ENCODE data around the gene VPS18.

VPS18 gene

DNA sequence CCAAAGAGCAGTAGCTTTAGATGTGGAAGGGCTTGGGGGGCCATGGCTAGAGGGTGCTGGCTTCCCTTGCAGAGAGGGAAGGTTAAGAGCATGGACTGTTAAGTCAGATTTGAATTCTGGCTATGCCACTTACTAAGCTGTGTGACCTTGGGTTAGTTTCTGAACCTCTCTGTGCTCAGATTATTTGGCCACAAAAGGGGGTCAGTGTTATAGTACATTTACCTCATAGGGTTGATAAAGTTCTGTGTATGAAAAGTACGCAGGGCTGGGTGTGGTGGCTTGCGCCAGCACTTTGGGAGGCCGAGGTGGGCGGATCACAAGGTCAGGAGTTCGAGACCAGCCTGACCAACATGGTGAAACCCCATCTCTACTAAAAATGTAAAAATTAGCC lies 6.8 kb downstream of the VPS18 start:
- peaks cover 22% of the 10 kb centered on the region for H3K79me1 ChIP-seq (ENCODE audit: low read depth, low read length)
- peak overlapping the region in 1 of 2 donors; percentile 26 for H3K4me3 ChIP-seq (ENCODE audit: low read length in 2 of 2)
- WGBS, 2 donors (ENCODE audit: extremely low coverage in 2 of 2, insufficient read length in 2 of 2, insufficient replicate concordance in 1 of 2): no CpG with 5 or more reads among the region's 5 CpGs

DNA sequence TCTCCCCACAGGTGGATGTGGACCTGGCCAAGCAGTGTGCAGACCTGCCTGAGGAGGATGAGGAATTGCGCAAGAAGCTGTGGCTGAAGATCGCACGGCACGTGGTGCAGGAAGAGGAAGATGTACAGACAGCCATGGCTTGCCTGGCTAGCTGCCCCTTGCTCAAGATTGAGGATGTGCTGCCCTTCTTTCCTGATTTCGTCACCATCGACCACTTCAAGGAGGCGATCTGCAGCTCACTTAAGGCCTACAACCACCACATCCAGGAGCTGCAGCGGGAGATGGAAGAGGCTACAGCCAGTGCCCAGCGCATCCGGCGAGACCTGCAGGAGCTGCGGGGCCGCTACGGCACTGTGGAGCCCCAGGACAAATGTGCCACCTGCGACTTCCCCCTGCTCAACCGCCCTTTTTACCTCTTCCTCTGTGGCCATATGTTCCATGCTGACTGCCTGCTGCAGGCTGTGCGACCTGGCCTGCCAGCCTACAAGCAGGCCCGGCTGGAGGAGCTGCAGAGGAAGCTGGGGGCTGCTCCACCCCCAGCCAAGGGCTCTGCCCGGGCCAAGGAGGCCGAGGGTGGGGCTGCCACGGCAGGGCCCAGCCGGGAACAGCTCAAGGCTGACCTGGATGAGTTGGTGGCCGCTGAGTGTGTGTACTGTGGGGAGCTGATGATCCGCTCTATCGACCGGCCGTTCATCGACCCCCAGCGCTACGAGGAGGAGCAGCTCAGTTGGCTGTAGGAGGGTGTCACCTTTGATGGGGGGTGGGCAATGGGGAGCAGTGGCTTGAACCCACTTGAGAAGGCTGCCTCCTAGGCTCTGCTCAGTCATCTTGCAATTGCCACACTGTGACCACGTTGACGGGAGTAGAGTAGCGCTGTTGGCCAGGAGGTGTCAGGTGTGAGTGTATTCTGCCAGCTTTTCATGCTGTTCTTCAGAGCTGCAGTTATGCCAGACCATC lies 8.6 kb downstream of the VPS18 start:
- H3K9ac ChIP-seq (ENCODE audit: low read depth, low read length, poor library complexity): peak overlapping the region; percentile 70
- H2AK5ac ChIP-seq (ENCODE audit: low read depth, low read length): no peak overlapping the region
- H3K79me1 ChIP-seq (ENCODE audit: low read depth, low read length): peaks cover 24% of the 10 kb centered on the region
- H3K4me1 ChIP-seq (ENCODE audit: control insufficient read depth in 2 of 2, insufficient read depth in 1 of 2, low read depth in 1 of 2, low read length in 2 of 2): peaks cover 2 to 7% of the 10 kb centered on the region in 2 donors
- no CpG with 5 or more reads among the region's 33 CpGs for WGBS, 2 donors (ENCODE audit: extremely low coverage in 2 of 2, insufficient read length in 2 of 2, insufficient replicate concordance in 1 of 2)
- no peak overlapping the region for H4K91ac ChIP-seq (ENCODE audit: low read depth, low read length, poor library complexity)
- H2BK15ac ChIP-seq (ENCODE audit: low read length): no peak overlapping the region
- H3K9me3 ChIP-seq (replicated peaks in 1 of 2; ENCODE audit: control insufficient read depth in 2 of 2, insufficient read depth in 1 of 2, low read depth in 1 of 2, low read length in 2 of 2): no peaks in the 10 kb centered on the region
- no peak overlapping the region for H3K14ac ChIP-seq (ENCODE audit: low read length)
- no peak overlapping the region for H2BK12ac ChIP-seq (ENCODE audit: low read length)
- H2AFZ ChIP-seq (ENCODE audit: low read length): no peak overlapping the region
- H3K27me3 ChIP-seq (ENCODE audit: control insufficient read depth in 3 of 3, insufficient read depth in 3 of 3, low read depth in 1 of 3, low read length in 3 of 3): no peaks in the 10 kb centered on the region
- no peak overlapping the region for H4K8ac ChIP-seq (ENCODE audit: low read depth, low read length)
- H3K4me3 ChIP-seq (ENCODE audit: low read length in 2 of 2): no peak overlapping the region
- no peak overlapping the region for H3K27ac ChIP-seq (replicated peaks; ENCODE audit: low read length)
- peaks cover 46 to 60% of the 10 kb centered on the region in 2 donors for H3K36me3 ChIP-seq (replicated peaks in 1 of 2; ENCODE audit: control insufficient read depth in 2 of 2, insufficient read depth in 2 of 2, low read length in 2 of 2)
- no peak overlapping the region for H3K18ac ChIP-seq (ENCODE audit: low read length)
- no peak overlapping the region for H3K4me2 ChIP-seq (ENCODE audit: insufficient read depth, low read length, poor library complexity, severe bottlenecking)
- peak overlapping the region; percentile 73 for H3K23ac ChIP-seq (ENCODE audit: low read depth, low read length, poor library complexity)
- DNase-seq (ENCODE audit: low spot score): no peak
- H3K4ac ChIP-seq (ENCODE audit: low read length): no peak overlapping the region
- H2BK5ac ChIP-seq (ENCODE audit: low read length): no peak overlapping the region
- H2BK120ac ChIP-seq (ENCODE audit: low read depth, low read length): peak overlapping the region; percentile 31

More for the DNA sequence above, 6.8 kb downstream of the VPS18 start:
- Histone ChIP-seq H3K27ac (replicated peaks; ENCODE audit: low read length) (no peak overlapping the region), H3K9ac (ENCODE audit: low read depth, low read length, poor library complexity) (no peak overlapping the region), H3K14ac (ENCODE audit: low read length) (no peak overlapping the region), H2BK120ac (ENCODE audit: low read depth, low read length) (no peak overlapping the region), H3K9me3 (replicated peaks in 1 of 2; ENCODE audit: control insufficient read depth in 2 of 2, insufficient read depth in 1 of 2, low read depth in 1 of 2, low read length in 2 of 2) (no peaks in the 10 kb centered on the region), H2BK12ac (ENCODE audit: low read length) (no peak overlapping the region), H3K4me2 (ENCODE audit: insufficient read depth, low read length, poor library complexity, severe bottlenecking) (no peak overlapping the region), H3K4me1 (ENCODE audit: control insufficient read depth in 2 of 2, insufficient read depth in 1 of 2, low read depth in 1 of 2, low read length in 2 of 2) (no peaks in the 10 kb centered on the region), H3K4ac (ENCODE audit: low read length) (no peak overlapping the region), H4K91ac (ENCODE audit: low read depth, low read length, poor library complexity) (no peak overlapping the region), H2AFZ (ENCODE audit: low read length) (no peak overlapping the region), H2BK5ac (ENCODE audit: low read length) (no peak overlapping the region), H3K23ac (ENCODE audit: low read depth, low read length, poor library complexity) (peak overlapping the region; percentile 37), H4K8ac (ENCODE audit: low read depth, low read length) (no peak overlapping the region), H2BK15ac (ENCODE audit: low read length) (no peak overlapping the region), H3K18ac (ENCODE audit: low read length) (no peak overlapping the region), H2AK5ac (ENCODE audit: low read depth, low read length) (no peak overlapping the region), H3K36me3 (replicated peaks in 1 of 2; ENCODE audit: control insufficient read depth in 2 of 2, insufficient read depth in 2 of 2, low read length in 2 of 2) (peaks cover 47 to 76% of the 10 kb centered on the region in 2 donors), H3K27me3 (ENCODE audit: control insufficient read depth in 3 of 3, insufficient read depth in 3 of 3, low read depth in 1 of 3, low read length in 3 of 3) (no peaks in the 10 kb centered on the region)
- DNase-seq (ENCODE audit: low spot score): no peak

DNA sequence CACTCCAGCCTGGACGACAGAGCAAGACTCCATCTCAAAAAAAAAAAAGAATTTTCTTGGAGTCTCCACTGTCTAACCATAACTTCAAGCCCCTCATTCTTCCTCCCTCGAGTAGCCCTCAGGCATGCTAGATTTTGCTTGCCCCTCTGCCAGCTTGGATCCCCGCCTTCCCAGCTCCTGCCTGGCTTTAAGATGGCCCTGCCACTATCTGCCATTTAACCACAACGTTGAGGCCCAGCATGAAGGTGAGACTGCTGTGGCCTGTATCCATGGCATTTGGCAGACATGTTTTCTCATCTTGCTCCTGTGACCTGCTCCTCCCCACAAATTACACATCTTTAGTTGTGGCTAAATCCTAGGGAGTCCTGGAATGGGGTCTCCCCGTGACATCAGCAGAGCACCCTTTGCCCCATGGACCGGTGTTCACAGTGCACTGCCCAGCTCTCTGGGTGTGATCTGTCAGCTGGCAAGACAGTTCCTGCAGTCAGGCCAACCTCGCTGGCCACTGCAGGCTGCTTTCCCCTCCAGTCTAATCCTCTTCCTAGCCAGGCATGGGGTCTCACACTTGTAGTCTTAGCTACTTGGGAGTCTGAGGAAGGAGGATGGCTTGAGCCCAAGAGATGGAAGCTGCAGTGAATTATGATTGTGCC lies 10.4 kb downstream of the VPS18 start:
- Histone ChIP-seq H3K4me1 (ENCODE audit: control insufficient read depth in 2 of 2, insufficient read depth in 1 of 2, low read depth in 1 of 2, low read length in 2 of 2) (peaks cover 5 to 7% of the 10 kb centered on the region in 2 donors), H2BK15ac (ENCODE audit: low read length) (no peak overlapping the region), H3K9me3 (replicated peaks in 1 of 2; ENCODE audit: control insufficient read depth in 2 of 2, insufficient read depth in 1 of 2, low read depth in 1 of 2, low read length in 2 of 2) (no peaks in the 10 kb centered on the region), H2BK120ac (ENCODE audit: low read depth, low read length) (no peak overlapping the region), H3K9ac (ENCODE audit: low read depth, low read length, poor library complexity) (no peak overlapping the region), H3K18ac (ENCODE audit: low read length) (no peak overlapping the region), H3K4me3 (ENCODE audit: low read length in 2 of 2) (no peak overlapping the region), H2AK5ac (ENCODE audit: low read depth, low read length) (no peak overlapping the region), H3K14ac (ENCODE audit: low read length) (no peak overlapping the region), H2AFZ (ENCODE audit: low read length) (no peak overlapping the region), H3K23ac (ENCODE audit: low read depth, low read length, poor library complexity) (no peak overlapping the region), H3K27me3 (ENCODE audit: control insufficient read depth in 3 of 3, insufficient read depth in 3 of 3, low read depth in 1 of 3, low read length in 3 of 3) (no peaks in the 10 kb centered on the region), H2BK5ac (ENCODE audit: low read length) (no peak overlapping the region), H3K36me3 (replicated peaks in 1 of 2; ENCODE audit: control insufficient read depth in 2 of 2, insufficient read depth in 2 of 2, low read length in 2 of 2) (peaks cover 37 to 45% of the 10 kb centered on the region in 2 donors), H3K4me2 (ENCODE audit: insufficient read depth, low read length, poor library complexity, severe bottlenecking) (no peak overlapping the region), H3K4ac (ENCODE audit: low read length) (no peak overlapping the region), H3K27ac (replicated peaks; ENCODE audit: low read length) (no peak overlapping the region), H2BK12ac (ENCODE audit: low read length) (no peak overlapping the region), H3K79me1 (ENCODE audit: low read depth, low read length) (peaks cover 19% of the 10 kb centered on the region), H4K8ac (ENCODE audit: low read depth, low read length) (no peak overlapping the region), H4K91ac (ENCODE audit: low read depth, low read length, poor library complexity) (no peak overlapping the region)
- no CpG with 5 or more reads among the region's 7 CpGs for WGBS, 2 donors (ENCODE audit: extremely low coverage in 2 of 2, insufficient read length in 2 of 2, insufficient replicate concordance in 1 of 2)
- no peak for DNase-seq (ENCODE audit: low spot score)
